K562 (cell line): ENCODE measurements around the gene DNM1. TPM values are rescaled to one million over a fixed set of nuclear protein-coding genes. Genes with fewer than 3 reads are reported as not detected.

ENCODE experiments used
- ATAC-seq: fragments of 200-7000 bp; cut with Tn5 transposase; 3 replicates; pipeline ENCODE4 v1.9.1; 2020; ENCODE audit warnings: moderate library complexity
- BruUV-seq: library from RNA; stranded (reverse); fragments of 400-500 nt; replicated peaks from 2 replicates; lab custom pipeline; 2021; lab: Mats Ljungman, UMichigan
- CTCF ChIA-PET: fragments of 300-600 bp; formaldehyde crosslinking; extraction: SDS; loops from one replicate; lab custom pipeline; 2021; ENCODE audit warnings: low intra/inter-chr PET ratio; lab: Yijun Ruan, JAX
- POLR2A ChIA-PET: fragments of 300-600, 350-650 bp; sonication (Branson Sonifier 250); formaldehyde crosslinking; extraction: SDS; loops from one replicate; lab custom pipeline; 2021; ENCODE audit warnings: antibody characterized with exemption, inconsistent platforms; lab: Yijun Ruan, JAX
- DNase-seq, 4 experiments: peaks; one replicate each; pipeline versions ENCODE4 v3.0.0 to v3.0.0-alpha.2; 2011 to 2018; ENCODE audit warnings: low spot score in 3 of 4, mixed read lengths in 3 of 4; ENCODE audit errors: extremely low read depth in 1 of 4
- FAIRE-seq: peaks from 2 replicates; lab custom pipeline; 2011; peaks lifted over from hg19 to GRCh38; lab: Jason Lieb, UNC
- H2AFZ ChIP-seq: 2 replicates; pipeline ENCODE4 v1.6.0; 2011; ENCODE audit warnings: low read depth, low read length, control low read depth, inconsistent platforms
- H3K27ac ChIP-seq: fragments of 200-600 bp; 3 replicates; pipeline ENCODE4 v1.8.0; 2011; ENCODE audit warnings: low read depth, mild to moderate bottlenecking, control low read depth, inconsistent platforms, low read length, moderate library complexity, mixed read lengths; ENCODE audit errors: extremely low read depth
- H3K27me3 ChIP-seq, 2 experiments: fragments of 300-600 bp in 1 of 2; 2 replicates in 1 of 2; 3 replicates in 1 of 2; pipeline versions ENCODE4 v1.6.0 to v1.8.0; 2011; ENCODE audit warnings: inconsistent platforms in 2 of 2, low read length in 2 of 2, mild to moderate bottlenecking in 1 of 2, mixed read lengths in 1 of 2, moderate library complexity in 1 of 2; ENCODE audit not compliant: control insufficient read depth in 2 of 2, insufficient read depth in 2 of 2
- H3K36me3 ChIP-seq: fragments of 300-600 bp; 3 replicates; pipeline ENCODE4 v1.8.0; 2011; ENCODE audit warnings: mild to moderate bottlenecking, low read length, inconsistent platforms; ENCODE audit not compliant: control insufficient read depth, insufficient read depth
- H3K4me1 ChIP-seq, 2 experiments: fragments of 200-600 bp in 1 of 2; replicated peaks in 1 of 2; 2 replicates in 1 of 2; 3 replicates in 1 of 2; pipeline versions ENCODE4 v1.5.1 to v1.8.0; 2011; ENCODE audit warnings: inconsistent platforms in 2 of 2, low read length in 2 of 2, mild to moderate bottlenecking in 1 of 2, mixed read lengths in 1 of 2, moderate library complexity in 1 of 2; ENCODE audit not compliant: control insufficient read depth in 2 of 2, insufficient read depth in 2 of 2
- H3K4me2 ChIP-seq: 2 replicates; pipeline ENCODE4 v1.6.1; 2011; ENCODE audit warnings: low read length, control low read depth, inconsistent platforms, mixed read lengths; ENCODE audit not compliant: insufficient read depth
- H3K4me3 ChIP-seq: fragments of 200-600 bp; sonication (generic), shearing (Covaris generic); 2 replicates; pipeline ENCODE4 v1.5.1; 2016; ENCODE audit warnings: control low read depth, inconsistent platforms
- H3K79me2 ChIP-seq: fragments of 200-600 bp; 3 replicates; pipeline ENCODE4 v1.8.0; 2011; ENCODE audit warnings: low read length, inconsistent platforms; ENCODE audit not compliant: control insufficient read depth, insufficient read depth
- H3K9ac ChIP-seq, 2 experiments: 2 replicates each; pipeline versions ENCODE4 v1.6.0 to v1.6.1; 2011; ENCODE audit warnings: low read depth in 2 of 2, low read length in 2 of 2, control low read depth in 1 of 2, inconsistent platforms in 1 of 2, mild to moderate bottlenecking in 1 of 2, mixed read lengths in 1 of 2; ENCODE audit not compliant: insufficient read depth in 1 of 2
- H3K9me1 ChIP-seq: one replicate; pipeline ENCODE4 v1.6.0; 2011; ENCODE audit warnings: inconsistent platforms, mild to moderate bottlenecking, low read length, moderate library complexity; ENCODE audit not compliant: control insufficient read depth, insufficient read depth
- H3K9me3 ChIP-seq: replicated peaks from 2 replicates; pipeline ENCODE4 v1.5.1; 2011; ENCODE audit warnings: low read depth, low read length, inconsistent platforms; ENCODE audit not compliant: control insufficient read depth, insufficient read depth
- H4K20me1 ChIP-seq: replicated peaks from 2 replicates; pipeline ENCODE4 v1.6.1; 2011; ENCODE audit warnings: low read length, inconsistent platforms, mixed read lengths; ENCODE audit not compliant: control insufficient read depth, insufficient read depth
- NFYB ChIP-seq: IDR thresholded peaks from 2 replicates; pipeline ENCODE4 v1.6.1; 2011; ENCODE audit warnings: mild to moderate bottlenecking, moderate library complexity; ENCODE audit not compliant: insufficient read length; ENCODE audit errors: extremely low read depth
- SIN3A ChIP-seq, 2 experiments: fragments of 150-350 bp in 1 of 2; IDR thresholded peaks; 2 replicates each; pipeline ENCODE4 v1.6.1; 2011 to 2016; ENCODE audit warnings: borderline replicate concordance in 2 of 2, low read depth in 2 of 2, low read length in 2 of 2, mild to moderate bottlenecking in 2 of 2, moderate library complexity in 2 of 2; ENCODE audit not compliant: control insufficient read depth in 1 of 2
- TBL1XR1 ChIP-seq, 2 experiments: IDR thresholded peaks; 2 replicates each; pipeline ENCODE4 v1.6.1; 2012; ENCODE audit warnings: improper control_type of control experiment in 2 of 2, low read length in 2 of 2, mild to moderate bottlenecking in 1 of 2
- ZBTB7A ChIP-seq: IDR thresholded peaks from 2 replicates; pipeline ENCODE4 v1.6.1; 2011; ENCODE audit warnings: low read depth, mild to moderate bottlenecking, low read length, moderate library complexity, borderline replicate concordance; ENCODE audit not compliant: control insufficient read depth
- ZNF586 ChIP-seq: fragments of 450-650 bp; formaldehyde crosslinking; conservative IDR thresholded peaks from 2 replicates; pipeline ENCODE4 v1.4.0; 2020; ENCODE audit warnings: mild to moderate bottlenecking, moderate library complexity
- WGBS: fragments of 100-300 bp; shearing (Covaris generic); methylation state at CpG from one replicate; pipeline ENCODE4 v1.1.6; 2016; ENCODE audit warnings: low coverage, mixed read lengths; ENCODE audit not compliant: insufficient coverage; ENCODE audit errors: missing lambda C conversion rate; 5-methylcytosine and 5-hydroxymethylcytosine counted together
- in situ Hi-C: fragments of 300-500 bp; cut with MboI; formaldehyde crosslinking; loops from 4 replicates; pipeline ENCODE4 v1.15.0; 2018; ENCODE audit warnings: inconsistent platforms, mixed read lengths
- intact Hi-C: fragments of 100-400 bp; cut with micrococcal nuclease; formaldehyde crosslinking; loops from 2 replicates; pipeline ENCODE4 v1.14.2; 2022
- polyA plus RNA-seq, 8 experiments: library from polyadenylated mRNA; depleted of rRNA in 4 of 8; stranded (reverse) in 5 of 8; unstranded in 3 of 8; fragments of >200 nt; fragmentation: Nextera tagmentation in 2 of 8; fragmentation: Illumina TruSeq in 1 of 8; extraction: Ambion mirVana in 2 of 8; extraction: Trizol in 1 of 8; gene quantifications; 2 replicates each; pipeline versions ENCODE4 v1.2.1 to v1.2.3, GENCODE V29; 2011 to 2014; ENCODE audit warnings: inconsistent platforms in 1 of 8, missing spikeins in 1 of 8
- total RNA-seq, 7 experiments: library from RNA; depleted of rRNA in 6 of 7; stranded (reverse); fragments of >200 nt in 6 of 7; fragmentation: Illumina TruSeq in 2 of 7; extraction: Trizol in 2 of 7; gene quantifications; 2 replicates each; pipeline versions ENCODE4 v1.2.1 to v1.2.3, GENCODE V29; 2011 to 2021; ENCODE audit warnings: low replicate concordance in 1 of 7
- TF ChIP-seq, protein P1 (sequence below), 2 experiments: IDR thresholded peaks; 2 replicates each; pipeline ENCODE4 v1.6.1; 2011; ENCODE audit warnings: borderline replicate concordance in 1 of 2, control low read depth in 1 of 2, low read depth in 1 of 2, low read length in 1 of 2, mild to moderate bottlenecking in 1 of 2, mixed read lengths in 1 of 2, moderate library complexity in 1 of 2; ENCODE audit not compliant: insufficient read depth in 1 of 2, insufficient read length in 1 of 2, poor library complexity in 1 of 2, severe bottlenecking in 1 of 2; ENCODE audit errors: extremely low read depth in 1 of 2

DNM1 gene
- total and polyA plus RNA-seq, 9 of the 15 experiments (the other 6 are each of a cell fraction or from before 2014, with no cell fraction given) = 0.39 to 23.1 (median 9.1) TPM

DNA sequence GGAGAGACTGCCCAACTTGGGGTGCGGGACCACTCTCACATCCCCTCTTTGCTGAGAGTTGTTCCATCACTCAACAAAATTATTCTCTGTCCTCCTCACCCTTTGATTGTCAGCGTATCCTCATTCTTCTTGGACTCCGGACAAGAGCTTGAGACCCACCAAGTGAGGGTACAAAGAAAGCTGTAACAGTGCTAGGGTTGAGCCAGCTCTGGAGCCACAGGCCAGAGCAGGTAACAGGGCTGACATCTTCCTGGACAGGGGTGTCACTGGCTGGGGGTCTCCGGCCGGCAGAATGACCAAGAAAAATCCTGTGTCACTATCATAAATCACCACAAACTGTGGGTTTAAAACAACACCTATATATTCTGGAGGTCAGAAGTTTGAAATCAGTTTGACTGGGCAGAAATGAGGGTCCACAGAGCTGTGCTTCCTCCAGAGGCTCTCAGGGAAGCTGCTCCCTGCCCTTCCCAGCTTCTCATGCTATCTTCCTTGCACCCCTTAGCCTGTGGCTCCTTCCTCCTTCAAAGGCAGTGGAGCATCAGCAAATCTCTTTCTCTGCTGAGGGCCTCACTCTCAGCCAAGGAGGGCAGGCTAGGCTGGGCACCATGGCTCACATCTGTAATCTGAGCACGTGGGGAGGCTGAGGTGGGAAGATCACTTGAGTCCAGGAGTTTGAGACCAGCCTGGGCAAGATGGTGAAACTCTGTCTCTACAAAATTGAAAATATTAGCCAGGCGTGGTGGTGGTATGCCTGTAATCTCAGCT is 47.3 kb upstream of the DNM1 start:
- no TSS peak for BruUV-seq
- Histone ChIP-seq H3K9me1 (no peaks in the 10 kb centered on the region), H3K4me2 (no peak overlapping the region), H3K79me2 (peaks cover 12% of the 10 kb centered on the region), H4K20me1 (no peaks in the 10 kb centered on the region), H3K9ac (peak overlapping the region in 1 of 2 experiments; percentile 35; a peak in 1 of 4 replicates), H2AFZ (peak overlapping the region; percentile 26; the same call in 1 of the 2 replicates), H3K27me3 (no peaks in the 10 kb centered on the region), H3K9me3 (no peaks in the 10 kb centered on the region), H3K36me3 (no peaks in the 10 kb centered on the region), H3K4me3 (no peak overlapping the region), H3K4me1 (peaks cover 6 to 53% of the 10 kb centered on the region in 2 experiments), H3K27ac (no peak overlapping the region)
- POLR2A ChIA-PET = interaction anchor here (0.6 to 1.5 kb wide), 12 partner anchors 8 to 763 kb away, joined by 3 to 6 read pairs (median 3); no protein-coding TSS in a partner anchor
- no peak for ATAC-seq
- CTCF ChIA-PET = no interaction called here
- in situ Hi-C loops = loop anchor here (5.0 kb wide), 1 partner anchor 1526 kb away; no protein-coding TSS in a partner anchor
- 61% methylated on average over 7 of the region's 7 CpGs for WGBS
- FAIRE-seq = no peak
- intact Hi-C loops = no loop called here
- no peak for DNase-seq
- TF ChIP-seq, protein P1, sequence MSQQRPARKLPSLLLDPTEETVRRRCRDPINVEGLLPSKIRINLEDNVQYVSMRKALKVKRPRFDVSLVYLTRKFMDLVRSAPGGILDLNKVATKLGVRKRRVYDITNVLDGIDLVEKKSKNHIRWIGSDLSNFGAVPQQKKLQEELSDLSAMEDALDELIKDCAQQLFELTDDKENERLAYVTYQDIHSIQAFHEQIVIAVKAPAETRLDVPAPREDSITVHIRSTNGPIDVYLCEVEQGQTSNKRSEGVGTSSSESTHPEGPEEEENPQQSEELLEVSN (IDR thresholded peaks at IDR 0.05; ENCODE audit: borderline replicate concordance in 1 of 2, extremely low read depth in 1 of 2, insufficient read depth in 1 of 2, insufficient read length in 1 of 2, low read depth in 1 of 2, low read length in 1 of 2, poor library complexity in 1 of 2, severe bottlenecking in 1 of 2) = peak in 1 of 2 experiments; percentile 27
- peak; percentile 49; the same call in 1 of the 2 replicates for TF ChIP-seq ZBTB7A
- no peak for TF ChIP-seq NFYB
- no peak for TF ChIP-seq SIN3A (IDR thresholded peaks at IDR 0.05; ENCODE audit: borderline replicate concordance in 2 of 2, control insufficient read depth in 1 of 2, low read depth in 2 of 2, low read length in 2 of 2)
- TF ChIP-seq ZNF586 = no peak
- 0 out of 4 replicates have a peak, but pooled peaks of 1 of the 2 experiments have one; percentile 15 for TF ChIP-seq TBL1XR1 (IDR thresholded peaks at IDR 0.05; ENCODE audit: low read length in 2 of 2)
